Omental fat pad (tissue), 4 donors: ENCODE results near the gene C13orf42. TPM values are rescaled to one million over a fixed set of nuclear protein-coding genes. Genes with fewer than 3 reads are reported as not detected.

ENCODE experiments used
- ATAC-seq: fragments of 150-250 bp; one replicate; pipeline ENCODE4 v1.9.1; 2016; ENCODE audit warnings: mild to moderate bottlenecking, moderate library complexity; ENCODE audit not compliant: low FRiP score
- DNase-seq: peaks from one replicate; pipeline ENCODE4 v3.0.0-alpha.2; 2019; ENCODE audit warnings: low spot score
- total RNA-seq, 4 donors: library from RNA; depleted of rRNA; stranded (reverse); fragments of >200 nt; gene quantifications; one replicate each; pipeline ENCODE4 v1.1.0, GENCODE V29; 2016
- TF ChIP-seq, protein P1 (sequence below), 3 donors: fragments of 450-650 bp; IDR thresholded peaks; one replicate each; pipeline ENCODE4 v1.5.1; 2016 to 2017; ENCODE audit warnings: antibody characterized with exemption in 3 of 3, mild to moderate bottlenecking in 3 of 3, moderate library complexity in 2 of 3

C13orf42 gene
- total RNA-seq, 4 donors from 2014 or later, result not detected

DNA sequence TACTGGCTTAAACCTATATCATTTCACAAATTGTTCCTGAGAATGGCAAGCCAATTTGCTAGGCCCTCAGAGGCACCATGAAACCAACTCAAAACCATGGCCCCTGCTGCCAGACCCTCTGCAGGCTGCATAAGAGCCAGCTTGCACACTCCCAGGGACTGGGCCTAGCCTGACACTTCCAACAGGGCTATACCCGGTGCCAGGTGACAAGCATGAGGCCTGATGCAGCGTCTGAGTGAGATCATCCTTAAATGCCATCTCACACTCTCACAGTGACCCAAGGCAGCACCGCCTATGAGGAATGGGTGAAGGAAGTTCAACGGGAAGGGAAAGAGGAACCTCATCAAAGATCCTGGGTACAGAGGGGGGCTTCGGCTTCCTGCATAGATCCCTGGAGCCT, 65.6 kb downstream of the C13orf42 start:
- TF ChIP-seq, protein P1, sequence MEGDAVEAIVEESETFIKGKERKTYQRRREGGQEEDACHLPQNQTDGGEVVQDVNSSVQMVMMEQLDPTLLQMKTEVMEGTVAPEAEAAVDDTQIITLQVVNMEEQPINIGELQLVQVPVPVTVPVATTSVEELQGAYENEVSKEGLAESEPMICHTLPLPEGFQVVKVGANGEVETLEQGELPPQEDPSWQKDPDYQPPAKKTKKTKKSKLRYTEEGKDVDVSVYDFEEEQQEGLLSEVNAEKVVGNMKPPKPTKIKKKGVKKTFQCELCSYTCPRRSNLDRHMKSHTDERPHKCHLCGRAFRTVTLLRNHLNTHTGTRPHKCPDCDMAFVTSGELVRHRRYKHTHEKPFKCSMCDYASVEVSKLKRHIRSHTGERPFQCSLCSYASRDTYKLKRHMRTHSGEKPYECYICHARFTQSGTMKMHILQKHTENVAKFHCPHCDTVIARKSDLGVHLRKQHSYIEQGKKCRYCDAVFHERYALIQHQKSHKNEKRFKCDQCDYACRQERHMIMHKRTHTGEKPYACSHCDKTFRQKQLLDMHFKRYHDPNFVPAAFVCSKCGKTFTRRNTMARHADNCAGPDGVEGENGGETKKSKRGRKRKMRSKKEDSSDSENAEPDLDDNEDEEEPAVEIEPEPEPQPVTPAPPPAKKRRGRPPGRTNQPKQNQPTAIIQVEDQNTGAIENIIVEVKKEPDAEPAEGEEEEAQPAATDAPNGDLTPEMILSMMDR (IDR thresholded peaks at IDR 0.05), result no peak
- ATAC-seq (no peak), DNase-seq (no peak)

DNA sequence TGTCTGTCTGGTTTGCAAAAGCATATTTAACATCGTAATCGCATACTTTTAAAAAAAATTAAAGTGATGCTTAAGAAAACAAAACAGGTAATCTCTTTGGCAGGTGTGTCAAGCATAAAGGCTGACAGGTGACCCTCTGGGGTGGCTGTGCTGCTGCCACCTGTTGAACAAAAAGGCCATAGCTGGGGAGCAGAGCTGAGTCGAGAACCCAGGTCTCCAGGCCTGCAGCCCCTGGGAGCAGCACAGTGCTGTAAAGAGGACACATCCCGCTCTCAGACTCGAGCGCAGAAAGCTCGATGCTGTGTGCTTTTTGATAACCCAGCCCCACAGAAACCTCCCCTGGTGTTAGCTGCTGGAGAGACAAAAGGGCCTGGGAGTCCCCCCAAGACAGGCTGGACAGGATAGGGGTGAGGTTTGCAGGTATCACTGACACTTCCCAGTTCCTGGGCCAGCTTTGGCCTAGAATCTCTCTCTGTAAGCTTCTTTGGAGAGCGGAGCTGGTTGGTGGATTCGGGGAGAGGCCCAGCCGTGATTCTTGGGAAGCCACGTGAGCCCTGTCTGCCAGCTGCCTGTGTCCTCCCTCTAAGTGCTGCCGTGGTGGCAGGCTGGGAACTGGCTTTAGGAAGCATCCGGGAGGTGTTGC, 66.9 kb downstream of the C13orf42 start:
- no peak for DNase-seq
- TF ChIP-seq, protein P1 (IDR thresholded peaks at IDR 0.05), result no peak
- ATAC-seq, result no peak

DNA sequence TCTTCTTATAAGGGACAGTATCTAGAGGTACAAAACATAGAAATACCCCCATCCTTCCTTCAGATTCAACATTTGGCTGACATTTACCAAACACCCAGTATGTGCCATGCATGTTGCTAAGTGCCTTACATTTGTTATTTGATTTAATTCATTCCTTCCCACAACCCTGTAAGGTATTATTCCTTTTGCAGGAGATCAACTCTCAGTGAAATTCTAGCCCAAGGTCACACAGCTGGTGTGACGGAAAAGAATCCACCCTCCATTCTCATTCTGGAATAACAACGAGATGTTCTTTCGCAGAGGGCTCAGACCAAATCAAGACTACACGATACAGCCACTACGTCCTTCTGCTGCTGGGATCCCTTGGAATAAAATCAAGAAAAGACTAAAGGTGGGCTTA, 67.8 kb downstream of the C13orf42 start:
- TF ChIP-seq, protein P1 (IDR thresholded peaks at IDR 0.05), result no peak
- ATAC-seq, result no peak

DNA sequence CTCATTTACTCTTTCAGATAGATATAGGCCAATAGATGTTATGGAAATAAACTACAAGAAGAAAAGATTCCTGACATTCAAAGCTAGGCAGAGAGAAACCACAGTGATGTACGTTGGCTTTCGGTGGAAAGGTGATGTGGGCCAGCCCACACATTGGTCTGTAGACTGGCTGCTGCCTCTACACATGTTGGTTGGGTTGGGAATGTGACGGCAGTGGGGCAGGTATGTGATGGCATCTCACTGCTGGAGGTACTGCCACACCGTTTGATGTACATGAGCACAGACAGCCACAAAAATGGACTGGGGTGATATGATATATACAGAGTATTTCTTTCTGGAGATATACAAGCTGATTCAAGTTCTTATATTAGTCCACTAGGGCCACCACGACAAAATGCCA, 69.4 kb downstream of the C13orf42 start:
- ATAC-seq (no peak), DNase-seq (no peak)
- TF ChIP-seq, protein P1 (IDR thresholded peaks at IDR 0.05), result no peak

More for the DNA sequence above, 67.8 kb downstream of the C13orf42 start:
- no peak for DNase-seq

DNA sequence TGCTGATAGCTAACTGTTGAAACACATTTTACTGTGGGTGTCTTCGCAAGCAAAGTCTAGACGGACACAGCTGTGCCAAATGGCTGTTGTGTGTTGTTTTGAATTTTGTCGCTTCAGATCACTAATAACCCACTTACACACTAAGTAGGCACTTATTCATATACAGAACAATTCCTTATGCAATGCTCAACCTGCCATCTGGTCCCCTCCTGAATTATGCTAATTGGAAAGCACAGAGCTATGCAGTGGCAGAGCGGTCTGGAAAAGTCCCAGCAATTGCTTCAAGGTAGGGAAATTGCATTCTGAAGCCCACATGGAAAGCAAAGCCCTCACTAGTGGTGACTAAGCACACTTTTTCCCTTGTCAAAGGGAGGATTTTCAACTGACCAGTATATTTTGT, 69.9 kb downstream of the C13orf42 start:
- no peak for DNase-seq
- TF ChIP-seq, protein P1 (IDR thresholded peaks at IDR 0.05), result no peak
- ATAC-seq, result no peak

DNA sequence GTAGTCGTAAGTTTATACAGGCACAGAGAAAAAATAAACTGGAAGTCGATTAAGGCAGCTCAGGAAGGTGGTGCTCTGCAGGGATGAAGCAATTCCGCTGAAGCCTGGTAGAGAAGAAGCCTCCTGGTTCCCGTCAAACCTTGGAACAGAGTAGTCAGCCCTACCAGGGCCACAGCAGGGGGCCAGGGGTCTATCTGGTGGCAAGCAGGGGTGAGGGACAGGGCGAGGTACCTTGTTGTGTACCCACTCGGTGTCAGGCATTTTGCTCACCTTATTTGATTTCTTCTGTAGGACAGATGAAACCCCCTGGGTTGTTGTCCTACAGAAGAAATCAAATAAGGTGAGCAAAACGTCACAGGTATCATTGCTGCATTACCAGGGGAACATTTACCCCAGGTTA, 70.6 kb downstream of the C13orf42 start:
- DNase-seq (no peak), ATAC-seq (no peak)
- TF ChIP-seq, protein P1 (IDR thresholded peaks at IDR 0.05), result no peak

DNA sequence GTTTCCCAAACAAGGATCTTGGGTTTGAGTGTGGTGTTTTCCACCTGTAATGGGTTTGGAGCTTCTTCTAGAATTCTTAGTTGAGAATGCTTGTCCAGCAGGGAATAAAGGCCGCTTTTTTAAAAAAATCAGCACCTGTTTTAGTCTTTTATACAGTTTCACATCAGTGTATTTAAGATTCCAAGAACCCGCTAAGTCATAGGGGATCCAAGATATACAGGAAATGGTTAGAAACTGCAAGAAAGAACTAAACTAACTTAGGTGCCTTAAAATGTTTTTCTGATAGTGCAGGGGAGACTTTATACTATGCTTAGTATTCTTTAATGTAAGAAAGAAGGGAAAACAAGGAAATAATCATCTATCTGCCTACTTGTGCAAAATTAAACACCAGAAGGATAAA, 74.7 kb downstream of the C13orf42 start:
- TF ChIP-seq, protein P1 (IDR thresholded peaks at IDR 0.05), result no peak
- no peak for DNase-seq

More for the DNA sequence above, 74.7 kb downstream of the C13orf42 start:
- ATAC-seq, result no peak
